Endothelial cell of umbilical vein (primary cell): ENCODE results near the gene SETD3. TPM values are rescaled to one million over a fixed set of nuclear protein-coding genes. Genes with fewer than 3 reads are reported as not detected.

Source experiments
- BruUV-seq: library from RNA; stranded (reverse); fragments of 400-500 nt; replicated peaks from 2 replicates; lab custom pipeline; 2021; lab: Mats Ljungman, UMichigan
- CTCF ChIA-PET: fragments of 300-600, 350-600 bp; sonication (Branson Sonifier 250); formaldehyde crosslinking; loops from one replicate; lab custom pipeline; 2021; ENCODE audit warnings: antibody characterized with exemption, inconsistent platforms; lab: Charles Lee
- POLR2A ChIA-PET: fragments of 300-600, 350-600 bp; sonication (Branson Sonifier 250); formaldehyde crosslinking; loops from one replicate; lab custom pipeline; 2021; ENCODE audit warnings: antibody characterized with exemption, inconsistent platforms; lab: Charles Lee
- DNase-seq: peaks from one replicate; pipeline ENCODE4 v3.0.0-alpha.2; 2011; ENCODE audit warnings: low read depth, low spot score
- FAIRE-seq: peaks from 2 replicates; lab custom pipeline; 2011; peaks lifted over from hg19 to GRCh38; lab: Jason Lieb, UNC
- H2AFZ ChIP-seq: 2 replicates; pipeline ENCODE4 v1.6.0; 2012; ENCODE audit warnings: low read depth, low read length, control low read depth, inconsistent platforms
- H3K27ac ChIP-seq: 2 replicates; pipeline ENCODE4 v1.5.1; 2011; ENCODE audit warnings: low read depth, mild to moderate bottlenecking, control low read depth, low read length, moderate library complexity; ENCODE audit not compliant: insufficient read depth
- H3K27me3 ChIP-seq, 2 experiments: 2 replicates each; pipeline versions ENCODE4 v1.6.0 to v1.6.1; 2011; ENCODE audit warnings: low read length in 2 of 2, mixed read lengths in 1 of 2; ENCODE audit not compliant: control insufficient read depth in 2 of 2, insufficient read depth in 2 of 2
- H3K36me3 ChIP-seq, 2 experiments: 2 replicates in 1 of 2; 3 replicates in 1 of 2; pipeline ENCODE4 v1.5.1; 2011; ENCODE audit warnings: low read length in 2 of 2, mild to moderate bottlenecking in 1 of 2, moderate library complexity in 1 of 2; ENCODE audit not compliant: control insufficient read depth in 2 of 2, insufficient read depth in 2 of 2; ENCODE audit errors: extremely low read depth in 1 of 2
- H3K4me1 ChIP-seq: 3 replicates; pipeline ENCODE4 v1.5.1; 2011; ENCODE audit warnings: mild to moderate bottlenecking, low read length; ENCODE audit not compliant: control insufficient read depth, insufficient read depth; ENCODE audit errors: extremely low read depth
- H3K4me2 ChIP-seq: 2 replicates; pipeline ENCODE4 v1.6.1; 2011; ENCODE audit warnings: low read length, control low read depth, mixed read lengths; ENCODE audit not compliant: insufficient read depth
- H3K4me3 ChIP-seq, 3 experiments: fragments of 200-600 bp in 1 of 3; sonication (generic), shearing (Covaris generic) in 1 of 3; replicated peaks in 1 of 3; 2 replicates each; pipeline ENCODE4 v1.5.1; 2011 to 2016; ENCODE audit warnings: control low read depth in 3 of 3, low read length in 3 of 3, mild to moderate bottlenecking in 2 of 3, inconsistent platforms in 1 of 3, low read depth in 1 of 3, moderate library complexity in 1 of 3; ENCODE audit not compliant: insufficient read depth in 1 of 3
- H3K79me2 ChIP-seq: 2 replicates; pipeline ENCODE4 v1.6.0; 2012; ENCODE audit warnings: low read length, inconsistent platforms; ENCODE audit not compliant: control insufficient read depth, insufficient read depth
- H3K9ac ChIP-seq: replicated peaks from 2 replicates; pipeline ENCODE3; 2011; ENCODE audit warnings: low read length, control low read depth; ENCODE audit not compliant: insufficient read depth; ENCODE audit errors: extremely low read depth
- H3K9me1 ChIP-seq: replicated peaks from 3 replicates; pipeline ENCODE4 v1.6.0; 2011; ENCODE audit warnings: mild to moderate bottlenecking, low read length; ENCODE audit not compliant: control insufficient read depth, insufficient read depth; ENCODE audit errors: extremely low read depth
- H3K9me3 ChIP-seq: replicated peaks from 2 replicates; pipeline ENCODE4 v1.5.1; 2012; ENCODE audit warnings: low read length, inconsistent platforms; ENCODE audit not compliant: control insufficient read depth, insufficient read depth
- H4K20me1 ChIP-seq: replicated peaks from 2 replicates; pipeline ENCODE3; 2011; ENCODE audit warnings: mild to moderate bottlenecking, low read length; ENCODE audit not compliant: control insufficient read depth, insufficient read depth; ENCODE audit errors: extremely low read depth
- EZH2 ChIP-seq: IDR thresholded peaks from 2 replicates; pipeline ENCODE4 v1.6.1; 2012; ENCODE audit warnings: borderline replicate concordance, low read depth, mild to moderate bottlenecking, moderate library complexity, low read length, inconsistent platforms; ENCODE audit not compliant: severe bottlenecking
- FOS ChIP-seq: IDR thresholded peaks from 2 replicates; pipeline ENCODE4 v1.6.1; 2011; ENCODE audit warnings: mild to moderate bottlenecking, low read length, moderate library complexity, borderline replicate concordance; ENCODE audit not compliant: insufficient read depth
- GATA2 ChIP-seq: IDR thresholded peaks from 2 replicates; pipeline ENCODE4 v1.7.0; 2011; ENCODE audit warnings: low read depth, mild to moderate bottlenecking, moderate library complexity, mixed read lengths, low read length; ENCODE audit not compliant: insufficient read length, insufficient read depth
- JUN ChIP-seq: IDR thresholded peaks from 2 replicates; pipeline ENCODE4 v1.6.1; 2011; ENCODE audit warnings: borderline replicate concordance, low read depth; ENCODE audit not compliant: insufficient read length, insufficient read depth
- MYC ChIP-seq: IDR thresholded peaks from one replicate; pipeline ENCODE4 v1.6.1; 2011; ENCODE audit warnings: mild to moderate bottlenecking, low read depth, low read length
- POLR2A ChIP-seq: IDR thresholded peaks from 2 replicates; pipeline ENCODE4 v1.6.1; 2012; ENCODE audit warnings: low read depth, mild to moderate bottlenecking, control low read depth, low read length
- POLR2AphosphoS5 ChIP-seq: IDR thresholded peaks from 2 replicates; pipeline ENCODE4 v1.6.1; 2012; ENCODE audit warnings: low read depth, mild to moderate bottlenecking, control low read depth, low read length, moderate library complexity; ENCODE audit not compliant: insufficient read depth
- dilution Hi-C: fragments of 300-500 bp; cut with MboI; formaldehyde crosslinking; loops from one replicate; pipeline ENCODE4 v1.15.0; 2019; ENCODE audit warnings: low sequenced_read_pairs; ENCODE audit not compliant: extremely low pct_ligation_motif_present
- intact Hi-C: fragments of 100-400 bp; cut with micrococcal nuclease; formaldehyde crosslinking; loops from one replicate; pipeline ENCODE4 v1.10.0; 2022
- polyA plus RNA-seq, 4 experiments: library from polyadenylated mRNA; depleted of rRNA in 3 of 4; stranded (reverse) in 3 of 4; unstranded in 1 of 4; fragments of >200 nt; gene quantifications; 2 replicates each; pipeline versions ENCODE4 v1.2.1 to v1.2.3, GENCODE V29; 2011 to 2012; ENCODE audit warnings: missing spikeins in 1 of 4
- total RNA-seq: library from RNA; stranded (reverse); gene quantifications from 2 replicates; pipeline ENCODE4 v1.2.3, GENCODE V29; 2021
- TF ChIP-seq, protein P1 (sequence below): IDR thresholded peaks from 2 replicates; pipeline ENCODE4 v1.6.1; 2011; ENCODE audit not compliant: insufficient read depth, insufficient read length
- TF ChIP-seq, protein P2 (sequence below), 2 donors: IDR thresholded peaks; 1 replicate in 1 of 2; 2 replicates in 1 of 2; pipeline ENCODE4 v1.5.1; 2011; ENCODE audit warnings: low read length in 2 of 2, mild to moderate bottlenecking in 2 of 2, moderate library complexity in 2 of 2, control low read depth in 1 of 2, inconsistent platforms in 1 of 2, low read depth in 1 of 2; ENCODE audit not compliant: insufficient read depth in 1 of 2; ENCODE audit errors: extremely low read depth in 1 of 2

Gene SETD3
- total and polyA plus RNA-seq, 2 donors (not counting 3 experiments of a cell fraction or from before 2014, with no cell fraction given) = 18.1 to 53.1 TPM

- no TSS peak for BruUV-seq
- DNase-seq = no peak
- TF ChIP-seq EZH2 = no peak
- TF ChIP-seq, protein P1, sequence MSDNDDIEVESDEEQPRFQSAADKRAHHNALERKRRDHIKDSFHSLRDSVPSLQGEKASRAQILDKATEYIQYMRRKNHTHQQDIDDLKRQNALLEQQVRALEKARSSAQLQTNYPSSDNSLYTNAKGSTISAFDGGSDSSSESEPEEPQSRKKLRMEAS = no peak
- TF ChIP-seq POLR2AphosphoS5 = no peak
- no peak for TF ChIP-seq FOS
- TF ChIP-seq JUN = no peak
- no peak for TF ChIP-seq MYC
- no peak for TF ChIP-seq POLR2A
- no peak for TF ChIP-seq GATA2
- TF ChIP-seq, protein P2, sequence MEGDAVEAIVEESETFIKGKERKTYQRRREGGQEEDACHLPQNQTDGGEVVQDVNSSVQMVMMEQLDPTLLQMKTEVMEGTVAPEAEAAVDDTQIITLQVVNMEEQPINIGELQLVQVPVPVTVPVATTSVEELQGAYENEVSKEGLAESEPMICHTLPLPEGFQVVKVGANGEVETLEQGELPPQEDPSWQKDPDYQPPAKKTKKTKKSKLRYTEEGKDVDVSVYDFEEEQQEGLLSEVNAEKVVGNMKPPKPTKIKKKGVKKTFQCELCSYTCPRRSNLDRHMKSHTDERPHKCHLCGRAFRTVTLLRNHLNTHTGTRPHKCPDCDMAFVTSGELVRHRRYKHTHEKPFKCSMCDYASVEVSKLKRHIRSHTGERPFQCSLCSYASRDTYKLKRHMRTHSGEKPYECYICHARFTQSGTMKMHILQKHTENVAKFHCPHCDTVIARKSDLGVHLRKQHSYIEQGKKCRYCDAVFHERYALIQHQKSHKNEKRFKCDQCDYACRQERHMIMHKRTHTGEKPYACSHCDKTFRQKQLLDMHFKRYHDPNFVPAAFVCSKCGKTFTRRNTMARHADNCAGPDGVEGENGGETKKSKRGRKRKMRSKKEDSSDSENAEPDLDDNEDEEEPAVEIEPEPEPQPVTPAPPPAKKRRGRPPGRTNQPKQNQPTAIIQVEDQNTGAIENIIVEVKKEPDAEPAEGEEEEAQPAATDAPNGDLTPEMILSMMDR (IDR thresholded peaks at IDR 0.05; ENCODE audit: extremely low read depth in 1 of 2, insufficient read depth in 1 of 2, low read depth in 1 of 2, low read length in 2 of 2) = no peak
- H3K27ac ChIP-seq = no peak overlapping the region
- H3K36me3 ChIP-seq = no peaks in the 10 kb centered on the region
- CTCF ChIA-PET = no interaction called here
- H3K9me1 ChIP-seq = no peaks in the 10 kb centered on the region
- no peak overlapping the region for H3K9ac ChIP-seq
- no peaks in the 10 kb centered on the region for H3K4me1 ChIP-seq
- H3K4me3 ChIP-seq = no peak overlapping the region
- no peak overlapping the region for H2AFZ ChIP-seq
- FAIRE-seq = no peak
- POLR2A ChIA-PET = no interaction called here
- no peaks in the 10 kb centered on the region for H3K79me2 ChIP-seq
- H4K20me1 ChIP-seq = no peaks in the 10 kb centered on the region
- intact Hi-C loops = no loop called here
- no peaks in the 10 kb centered on the region for H3K27me3 ChIP-seq
- H3K9me3 ChIP-seq = no peaks in the 10 kb centered on the region
- no peak overlapping the region for H3K4me2 ChIP-seq
- dilution Hi-C loops = no loop called here
Observed at GRCh38 chr14:99354166-99354875, 126.3 kb downstream of the SETD3 start.
